GM18502 (cell line): ENCODE measurements around the gene ZYG11A.
"Not testable (repeated sequence)": the region's sequence is repeated elsewhere in the genome, so short reads cannot be mapped to it uniquely, and the experiment has no call there.

Experiments used
- ATAC-seq: cut with Tn5 transposase; IDR thresholded peaks from one replicate; pipeline ENCODE4 v1.9.1; 2021; ENCODE audit warnings: mild to moderate bottlenecking; ENCODE audit not compliant: unreplicated experiment, poor library complexity

The ZYG11A gene

DNA sequence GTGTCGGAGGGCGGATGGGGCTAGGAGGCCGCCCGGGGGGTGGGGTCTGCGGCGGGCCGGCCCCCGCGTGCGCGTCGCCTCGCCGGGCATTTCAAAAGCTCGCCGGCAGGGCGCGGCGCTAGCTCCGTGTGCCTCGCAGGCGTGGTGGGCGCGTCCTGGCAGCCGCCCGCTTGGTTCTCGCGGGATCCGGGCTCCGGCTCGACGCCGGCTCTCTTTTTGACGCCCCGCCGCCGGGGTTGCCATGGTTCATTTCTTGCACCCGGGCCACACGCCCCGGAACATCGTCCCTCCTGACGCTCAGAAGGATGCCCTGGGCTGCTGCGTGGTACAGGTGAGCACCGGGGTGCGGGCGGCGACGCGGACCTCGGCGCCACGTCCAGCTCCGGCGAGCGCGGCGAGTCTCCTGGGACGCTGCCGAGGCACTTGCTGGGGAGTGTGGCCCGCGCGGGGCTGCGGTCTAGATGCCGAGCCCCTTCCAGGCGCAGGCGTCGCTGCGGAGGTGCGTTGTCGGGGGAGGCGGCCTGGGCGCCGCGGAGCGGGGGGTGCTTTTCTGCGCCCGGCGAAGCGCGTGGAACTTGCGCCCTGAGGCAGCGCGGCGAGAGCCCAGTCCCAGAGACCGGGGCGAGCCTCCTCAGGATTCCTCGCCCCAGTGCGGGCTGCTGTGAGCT, at the start of gene ZYG11A:
ZYG11A (plus strand) TSS at position 118 of the 668 bp plus-strand sequence; CDS start at position 242, 124 bp downstream.
- ATAC-seq, result peak; percentile 91

- ATAC-seq, result not testable (repeated sequence)
Measured at GRCh38 chr1:52793717-52794116, 48.8 kb upstream of the ZYG11A start.

DNA sequence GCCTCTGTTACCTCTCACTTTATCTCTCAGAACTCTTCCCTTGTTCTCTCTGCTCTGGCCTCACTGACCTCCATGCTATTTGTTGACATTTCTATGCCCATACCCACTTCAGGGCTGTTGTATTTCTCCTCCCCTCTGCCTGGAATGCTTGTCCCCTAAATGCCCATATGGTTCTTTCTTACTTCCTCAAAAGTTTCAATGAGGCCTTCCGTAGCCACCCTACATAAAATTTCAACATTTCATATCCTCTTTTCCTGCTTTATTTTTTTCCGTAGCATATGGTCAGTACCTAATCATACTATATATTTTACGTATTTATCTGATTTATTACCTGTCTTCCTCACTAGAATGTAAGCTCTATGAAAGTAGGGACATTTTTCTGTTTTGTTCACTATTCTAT, 47.1 kb upstream of the ZYG11A start:
- ATAC-seq, result no peak

GRCh38 chr1:52798331-52798730, 44.2 kb upstream of the ZYG11A start:
- no peak for ATAC-seq

- no peak for ATAC-seq
Measured at GRCh38 chr1:52801011-52801410, 41.5 kb upstream of the ZYG11A start.

- ATAC-seq, result not testable (repeated sequence)
Measured at GRCh38 chr1:52804083-52804482, 38.5 kb upstream of the ZYG11A start.

GRCh38 chr1:52814465-52814864, 28.1 kb upstream of the ZYG11A start:
- ATAC-seq, result no peak

DNA sequence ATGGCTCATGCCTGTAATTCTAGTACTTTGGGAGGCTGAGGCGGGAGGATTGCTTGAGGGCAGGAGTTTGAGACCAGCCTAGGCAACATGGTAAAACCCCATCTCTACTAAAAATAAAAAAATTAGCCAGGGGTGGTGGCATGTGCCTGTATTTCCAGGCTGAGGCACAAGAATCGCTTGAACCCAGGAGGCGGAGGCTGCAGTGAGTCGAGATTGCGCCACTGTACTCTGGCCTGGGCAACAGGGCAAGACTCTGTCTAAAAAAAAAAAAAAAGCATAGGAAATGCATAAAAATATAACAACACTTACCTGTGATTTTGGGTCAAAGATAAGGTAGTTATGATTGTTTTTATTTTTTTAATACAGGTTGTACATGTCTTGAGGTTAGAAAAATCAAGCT, 21.7 kb upstream of the ZYG11A start:
- ATAC-seq, result not testable (repeated sequence)

GRCh38 chr1:52825868-52826267, 16.7 kb upstream of the ZYG11A start:
- no peak for ATAC-seq

DNA sequence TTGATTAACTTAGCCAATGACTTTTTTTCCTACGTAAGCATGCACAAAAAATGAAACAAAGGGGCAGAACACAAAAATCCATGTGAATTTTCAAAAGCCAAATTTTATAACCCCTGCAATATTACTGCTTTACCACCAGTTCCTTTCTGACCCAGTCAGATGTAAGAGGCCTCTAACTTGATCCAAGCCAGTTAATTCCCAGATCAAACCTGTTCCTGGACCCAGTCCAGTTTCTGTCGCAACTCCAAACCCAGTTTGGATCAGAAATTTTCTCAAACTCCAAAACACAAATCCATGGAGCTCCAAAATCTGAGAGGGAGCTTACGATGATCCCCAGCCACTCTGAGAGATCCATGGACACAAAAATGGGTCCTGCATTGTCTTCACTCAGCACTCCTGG, 7.8 kb upstream of the ZYG11A start:
- no peak for ATAC-seq

- ATAC-seq, result no peak
Measured at GRCh38 chr1:52836035-52836434, 6.5 kb upstream of the ZYG11A start.

GRCh38 chr1:52839175-52839574, 3.4 kb upstream of the ZYG11A start:
- ATAC-seq, result not testable (repeated sequence)

- not testable (repeated sequence) for ATAC-seq
Measured at GRCh38 chr1:52845119-52845518, 2.6 kb downstream of the ZYG11A start.

DNA sequence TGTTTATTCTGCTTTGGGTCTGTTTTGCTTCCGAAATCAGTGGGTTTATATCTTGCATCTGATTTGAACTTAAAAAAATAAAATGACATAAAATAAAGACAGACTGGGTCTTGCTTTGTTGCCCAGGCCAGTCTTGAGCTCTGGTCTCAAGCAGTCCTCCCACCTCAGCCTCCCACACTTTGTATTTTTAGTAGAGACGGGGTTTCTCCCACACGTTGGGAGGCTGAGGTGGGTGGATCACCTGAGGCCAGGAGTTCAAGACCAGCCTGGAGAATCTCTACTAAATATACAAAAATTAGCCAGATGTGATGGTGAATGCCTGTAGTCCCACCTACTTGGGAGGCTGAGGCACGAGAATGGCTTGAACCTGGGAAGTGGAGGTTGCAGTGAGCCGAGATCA, 5.9 kb downstream of the ZYG11A start:
- ATAC-seq, result no peak

GRCh38 chr1:52850951-52851350, 8.4 kb downstream of the ZYG11A start:
- ATAC-seq, result no peak

GRCh38 chr1:52852854-52853253, 10.3 kb downstream of the ZYG11A start:
- ATAC-seq, result no peak

DNA sequence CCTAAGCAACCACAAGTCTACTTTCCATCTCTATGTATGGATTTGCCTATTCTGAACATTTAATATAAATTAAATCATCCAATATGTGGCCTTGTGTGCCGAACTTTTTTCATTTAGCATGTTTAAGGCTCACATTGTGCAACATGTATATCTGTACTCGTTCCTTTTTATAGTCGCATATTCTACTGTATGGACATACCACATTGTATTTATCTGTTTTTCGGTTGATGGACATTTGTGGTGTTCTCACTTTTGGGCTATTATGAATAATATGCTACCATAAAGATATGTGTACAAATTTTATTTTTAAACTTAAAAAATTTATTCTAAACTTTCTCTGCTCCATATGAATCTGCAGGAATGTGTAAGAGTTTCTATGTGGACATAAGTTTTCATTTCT, 13.0 kb downstream of the ZYG11A start:
- no peak for ATAC-seq

DNA sequence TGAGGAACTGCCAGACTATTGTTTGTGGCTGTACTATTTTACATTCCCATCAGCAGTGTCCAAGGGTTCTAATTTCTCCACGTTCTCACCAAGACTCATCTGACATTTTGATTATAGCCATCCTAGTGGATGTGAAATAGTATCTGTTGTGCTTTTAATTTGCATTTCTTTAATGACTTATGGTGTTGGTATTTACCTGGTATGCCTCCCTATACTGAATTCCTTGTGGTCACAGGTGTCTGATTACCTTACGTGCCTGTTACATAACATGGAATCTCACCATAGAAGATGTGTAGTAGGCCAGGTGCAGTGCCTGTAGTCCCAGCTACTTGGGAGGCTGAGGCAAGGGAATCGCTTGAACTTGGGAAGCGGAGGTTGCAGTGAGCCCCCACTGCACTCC, 13.5 kb downstream of the ZYG11A start:
- no peak for ATAC-seq

- no peak for ATAC-seq
Measured at GRCh38 chr1:52857443-52857842, 14.9 kb downstream of the ZYG11A start.

GRCh38 chr1:52862666-52863458, 20.3 kb downstream of the ZYG11A start:
- no peak for ATAC-seq

DNA sequence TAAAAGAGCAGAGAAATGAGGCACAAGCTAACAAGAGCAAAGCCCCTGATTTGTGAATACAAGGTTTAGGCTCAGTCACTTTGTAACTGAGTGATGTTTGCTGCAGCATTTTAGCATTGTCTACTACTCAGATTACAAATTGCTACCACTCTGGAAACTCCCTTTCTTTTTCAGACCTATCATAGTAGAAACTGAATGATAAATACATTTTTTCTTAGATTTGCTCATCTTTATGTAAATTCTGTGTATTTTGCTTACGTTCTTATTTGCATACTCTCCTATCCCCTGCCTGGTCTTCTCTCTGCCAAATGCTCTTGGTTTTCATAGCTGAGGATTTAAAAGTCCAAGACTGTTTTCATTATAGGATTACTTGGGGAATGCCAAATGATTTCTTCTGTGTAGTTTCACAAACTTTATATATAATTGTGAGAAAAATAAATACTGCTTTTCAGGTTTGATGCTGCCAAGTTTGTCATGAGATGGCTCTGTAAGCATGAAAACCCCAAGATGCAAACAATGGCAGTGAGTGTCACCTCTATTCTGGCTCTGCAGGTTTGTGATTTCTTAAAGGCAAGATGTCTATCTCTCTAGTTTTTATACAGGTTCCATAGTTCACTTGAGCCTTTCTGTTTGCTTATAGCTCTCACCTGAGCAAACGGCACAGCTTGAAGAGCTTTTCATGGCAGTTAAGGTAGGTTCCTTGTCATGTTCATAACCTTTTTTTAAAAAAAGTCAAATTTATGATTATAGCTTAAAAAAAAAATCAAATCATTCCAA, 24.7 kb downstream of the ZYG11A start:
- peak; percentile 93 for ATAC-seq
